ENCODE data around the gene LGALS4. TPM values are rescaled to one million over a fixed set of nuclear protein-coding genes. Genes with fewer than 3 reads are reported as not detected.

The LGALS4 gene
- total and polyA plus RNA-seq, 2 experiments from 2014 or later = 0.87 TPM; not detected in 1

DNA sequence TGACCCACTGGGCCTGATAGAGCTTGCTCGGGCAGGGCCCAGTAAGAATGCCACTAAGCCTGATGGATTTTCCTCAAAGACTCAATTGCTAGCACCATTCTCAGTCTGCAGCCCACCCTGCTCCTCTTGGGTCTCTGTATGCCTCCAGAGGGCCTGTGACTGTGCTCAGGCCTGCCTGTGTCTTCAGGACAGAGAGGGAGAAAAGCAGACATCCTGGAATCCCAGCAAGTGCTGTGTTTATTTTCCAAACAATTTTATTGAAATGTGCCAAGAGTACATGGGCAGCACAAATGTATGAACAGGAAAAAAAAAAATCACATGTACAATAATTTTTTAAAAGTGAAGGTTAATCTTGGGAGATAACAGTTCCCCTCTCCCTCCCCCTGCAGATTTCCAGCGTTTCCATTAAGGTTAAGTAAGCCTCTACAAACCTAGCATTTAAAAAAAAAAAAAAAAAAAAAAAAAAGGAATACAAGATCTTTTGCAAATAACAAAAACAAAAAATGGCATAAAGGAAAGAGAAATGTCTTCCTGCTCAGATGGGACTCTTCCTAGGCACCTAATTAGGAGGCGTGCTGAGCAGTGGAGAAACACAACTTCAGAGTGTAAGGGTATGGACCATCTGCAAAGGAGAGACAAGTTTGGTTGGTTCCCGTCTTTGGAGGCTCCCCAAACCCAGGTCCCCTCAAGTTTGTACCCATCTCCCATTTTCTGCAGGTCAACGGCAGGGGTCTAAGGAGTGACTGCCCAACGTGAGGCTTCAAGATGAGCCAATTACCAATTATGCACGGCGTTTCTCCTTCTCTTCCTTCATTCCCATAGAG is 23.6 kb upstream of the LGALS4 start:
- H3K36me3 ChIP-seq (ENCODE audit: insufficient read depth) = peaks cover 47% of the 10 kb centered on the region
- 0 out of 2 replicates have a peak overlapping the region, but pooled peaks have one; percentile 56 for H3K27ac Mint-ChIP-seq
- no peaks in the 10 kb centered on the region for H3K27me3 ChIP-seq (ENCODE audit: insufficient read depth)
- H3F3A ChIP-seq (replicated peaks; ENCODE audit: low read depth) = peaks cover 81% of the 10 kb centered on the region
- no peak overlapping the region for H3K4me3 Mint-ChIP-seq
- peaks cover 23% of the 10 kb centered on the region for H3K27me3 Mint-ChIP-seq (ENCODE audit: insufficient read depth, low read depth, poor library complexity)
- ATAC-seq (no peak), DNase-seq (ENCODE audit: low spot score) (no peak)
- H3K4me3 ChIP-seq = no peak overlapping the region
- H2AFZ ChIP-seq = no peak overlapping the region
- peak overlapping the region; percentile 80 for H3K27ac ChIP-seq (ENCODE audit: low read depth)
- H3K4me1 Mint-ChIP-seq = peaks cover 7% of the 10 kb centered on the region
- TF ChIP-seq, protein P1, sequence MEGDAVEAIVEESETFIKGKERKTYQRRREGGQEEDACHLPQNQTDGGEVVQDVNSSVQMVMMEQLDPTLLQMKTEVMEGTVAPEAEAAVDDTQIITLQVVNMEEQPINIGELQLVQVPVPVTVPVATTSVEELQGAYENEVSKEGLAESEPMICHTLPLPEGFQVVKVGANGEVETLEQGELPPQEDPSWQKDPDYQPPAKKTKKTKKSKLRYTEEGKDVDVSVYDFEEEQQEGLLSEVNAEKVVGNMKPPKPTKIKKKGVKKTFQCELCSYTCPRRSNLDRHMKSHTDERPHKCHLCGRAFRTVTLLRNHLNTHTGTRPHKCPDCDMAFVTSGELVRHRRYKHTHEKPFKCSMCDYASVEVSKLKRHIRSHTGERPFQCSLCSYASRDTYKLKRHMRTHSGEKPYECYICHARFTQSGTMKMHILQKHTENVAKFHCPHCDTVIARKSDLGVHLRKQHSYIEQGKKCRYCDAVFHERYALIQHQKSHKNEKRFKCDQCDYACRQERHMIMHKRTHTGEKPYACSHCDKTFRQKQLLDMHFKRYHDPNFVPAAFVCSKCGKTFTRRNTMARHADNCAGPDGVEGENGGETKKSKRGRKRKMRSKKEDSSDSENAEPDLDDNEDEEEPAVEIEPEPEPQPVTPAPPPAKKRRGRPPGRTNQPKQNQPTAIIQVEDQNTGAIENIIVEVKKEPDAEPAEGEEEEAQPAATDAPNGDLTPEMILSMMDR (conservative IDR thresholded peaks at IDR 0.05; ENCODE audit: low read depth in 2 of 2) = no peak
- TF ChIP-seq, protein P2, sequence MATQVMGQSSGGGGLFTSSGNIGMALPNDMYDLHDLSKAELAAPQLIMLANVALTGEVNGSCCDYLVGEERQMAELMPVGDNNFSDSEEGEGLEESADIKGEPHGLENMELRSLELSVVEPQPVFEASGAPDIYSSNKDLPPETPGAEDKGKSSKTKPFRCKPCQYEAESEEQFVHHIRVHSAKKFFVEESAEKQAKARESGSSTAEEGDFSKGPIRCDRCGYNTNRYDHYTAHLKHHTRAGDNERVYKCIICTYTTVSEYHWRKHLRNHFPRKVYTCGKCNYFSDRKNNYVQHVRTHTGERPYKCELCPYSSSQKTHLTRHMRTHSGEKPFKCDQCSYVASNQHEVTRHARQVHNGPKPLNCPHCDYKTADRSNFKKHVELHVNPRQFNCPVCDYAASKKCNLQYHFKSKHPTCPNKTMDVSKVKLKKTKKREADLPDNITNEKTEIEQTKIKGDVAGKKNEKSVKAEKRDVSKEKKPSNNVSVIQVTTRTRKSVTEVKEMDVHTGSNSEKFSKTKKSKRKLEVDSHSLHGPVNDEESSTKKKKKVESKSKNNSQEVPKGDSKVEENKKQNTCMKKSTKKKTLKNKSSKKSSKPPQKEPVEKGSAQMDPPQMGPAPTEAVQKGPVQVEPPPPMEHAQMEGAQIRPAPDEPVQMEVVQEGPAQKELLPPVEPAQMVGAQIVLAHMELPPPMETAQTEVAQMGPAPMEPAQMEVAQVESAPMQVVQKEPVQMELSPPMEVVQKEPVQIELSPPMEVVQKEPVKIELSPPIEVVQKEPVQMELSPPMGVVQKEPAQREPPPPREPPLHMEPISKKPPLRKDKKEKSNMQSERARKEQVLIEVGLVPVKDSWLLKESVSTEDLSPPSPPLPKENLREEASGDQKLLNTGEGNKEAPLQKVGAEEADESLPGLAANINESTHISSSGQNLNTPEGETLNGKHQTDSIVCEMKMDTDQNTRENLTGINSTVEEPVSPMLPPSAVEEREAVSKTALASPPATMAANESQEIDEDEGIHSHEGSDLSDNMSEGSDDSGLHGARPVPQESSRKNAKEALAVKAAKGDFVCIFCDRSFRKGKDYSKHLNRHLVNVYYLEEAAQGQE (IDR thresholded peaks at IDR 0.05; ENCODE audit: unreplicated experiment) = no peak
- TF ChIP-seq ZNF114 (CRISPR knock-in tag; IDR thresholded peaks at IDR 0.05) = no peak
- no peak for TF ChIP-seq STAT1 (IDR thresholded peaks at IDR 0.05; ENCODE audit: unreplicated experiment)
- TF ChIP-seq, protein P3, sequence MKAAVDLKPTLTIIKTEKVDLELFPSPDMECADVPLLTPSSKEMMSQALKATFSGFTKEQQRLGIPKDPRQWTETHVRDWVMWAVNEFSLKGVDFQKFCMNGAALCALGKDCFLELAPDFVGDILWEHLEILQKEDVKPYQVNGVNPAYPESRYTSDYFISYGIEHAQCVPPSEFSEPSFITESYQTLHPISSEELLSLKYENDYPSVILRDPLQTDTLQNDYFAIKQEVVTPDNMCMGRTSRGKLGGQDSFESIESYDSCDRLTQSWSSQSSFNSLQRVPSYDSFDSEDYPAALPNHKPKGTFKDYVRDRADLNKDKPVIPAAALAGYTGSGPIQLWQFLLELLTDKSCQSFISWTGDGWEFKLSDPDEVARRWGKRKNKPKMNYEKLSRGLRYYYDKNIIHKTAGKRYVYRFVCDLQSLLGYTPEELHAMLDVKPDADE (IDR thresholded peaks at IDR 0.05) = no peak
- TF ChIP-seq JUNB (IDR thresholded peaks at IDR 0.05; ENCODE audit: unreplicated experiment) = no peak
- TF ChIP-seq EZH2phosphoT487 (IDR thresholded peaks at IDR 0.05; ENCODE audit: unreplicated experiment) = no peak
- peaks cover 69% of the 10 kb centered on the region for H3K36me3 Mint-ChIP-seq (ENCODE audit: low read depth)
- no peaks in the 10 kb centered on the region for H3K9me3 Mint-ChIP-seq
- H3K9me2 ChIP-seq (ENCODE audit: insufficient read depth) = no peaks in the 10 kb centered on the region
- peaks cover 11% of the 10 kb centered on the region for H3K4me1 ChIP-seq (ENCODE audit: insufficient read depth)
- H4K20me1 ChIP-seq (replicated peaks; ENCODE audit: insufficient read depth) = peaks cover 26% of the 10 kb centered on the region
- peaks cover 5% of the 10 kb centered on the region for H3K79me2 ChIP-seq (replicated peaks; ENCODE audit: insufficient read depth)
- H3K4me2 ChIP-seq = no peak overlapping the region

DNA sequence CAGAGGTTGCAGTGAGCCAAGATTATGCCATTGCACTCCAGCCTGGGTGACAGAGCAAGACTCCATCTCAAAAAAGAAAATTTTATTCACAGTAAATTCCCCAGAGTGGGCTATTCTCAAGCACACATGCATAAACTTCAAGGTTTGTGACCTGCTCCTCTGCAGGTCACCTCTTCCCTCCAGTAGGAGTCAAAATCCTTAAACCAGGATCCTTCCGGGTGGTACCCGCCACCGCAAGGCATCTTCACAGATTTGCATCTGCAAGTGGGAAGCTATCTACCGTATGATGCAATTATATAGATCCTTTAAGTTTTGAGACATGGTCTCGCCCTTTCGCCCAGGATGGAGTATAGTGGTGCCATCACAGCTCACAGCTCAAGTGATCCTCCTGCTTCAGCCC is 21.8 kb upstream of the LGALS4 start:
- Histone ChIP-seq H3K79me2 (replicated peaks; ENCODE audit: insufficient read depth) (peaks cover 4% of the 10 kb centered on the region; the same call in 1 of the 2 replicates), H3K9me2 (ENCODE audit: insufficient read depth) (no peaks in the 10 kb centered on the region), H3K36me3 (ENCODE audit: insufficient read depth) (peaks cover 36% of the 10 kb centered on the region), H3K27me3 (ENCODE audit: insufficient read depth) (no peaks in the 10 kb centered on the region), H3F3A (replicated peaks; ENCODE audit: low read depth) (peaks cover 70% of the 10 kb centered on the region), H4K20me1 (replicated peaks; ENCODE audit: insufficient read depth) (peaks cover 17% of the 10 kb centered on the region), H3K4me2 (no peak overlapping the region), H2AFZ (no peak overlapping the region), H3K27ac (ENCODE audit: low read depth) (peak overlapping the region; percentile 80; the same call in 1 of the 2 replicates), H3K4me1 (ENCODE audit: insufficient read depth) (peaks cover 18% of the 10 kb centered on the region), H3K4me3 (no peak overlapping the region)
- Mint-ChIP-seq H3K4me3 (no peak overlapping the region), H3K27ac (peak overlapping the region; percentile 70), H3K36me3 (ENCODE audit: low read depth) (peaks cover 61% of the 10 kb centered on the region), H3K27me3 (ENCODE audit: insufficient read depth, low read depth, poor library complexity) (peaks cover 23% of the 10 kb centered on the region), H3K4me1 (peaks cover 13% of the 10 kb centered on the region), H3K9me3 (no peaks in the 10 kb centered on the region)
- ATAC-seq (no peak), DNase-seq (ENCODE audit: low spot score) (peak; percentile 42)
- TF ChIP-seq, protein P1 (conservative IDR thresholded peaks at IDR 0.05; ENCODE audit: low read depth in 2 of 2) = no peak
- TF ChIP-seq POLR2AphosphoS5 (IDR thresholded peaks at IDR 0.05; ENCODE audit: low read depth) (no peak), CREB1 (CRISPR knock-in tag; IDR thresholded peaks at IDR 0.05; ENCODE audit: low read depth) (no peak), ZNF114 (CRISPR knock-in tag; IDR thresholded peaks at IDR 0.05) (no peak), STAT1 (IDR thresholded peaks at IDR 0.05; ENCODE audit: unreplicated experiment) (no peak)
- TF ChIP-seq, protein P3 (IDR thresholded peaks at IDR 0.05) = no peak

All from GM23338 (cell line).